OCI-LY7 (cell line): ENCODE results near the gene SMAP2. TPM values are rescaled to one million over a fixed set of nuclear protein-coding genes. Genes with fewer than 3 reads are reported as not detected.

Experiments used
- BruUV-seq: library from RNA; stranded (reverse); fragments of 400-500 nt; replicated peaks from 2 replicates; lab custom pipeline; 2021; lab: Mats Ljungman, UMichigan
- CTCF ChIA-PET: fragments of 300-600 bp; sonication (Branson Sonifier 250); formaldehyde crosslinking; loops from one replicate; lab custom pipeline; 2022; ENCODE audit warnings: antibody characterized with exemption; ENCODE audit not compliant: unreplicated experiment; lab: Charles Lee
- POLR2A ChIA-PET: fragments of 300-600 bp; sonication (Branson Sonifier 250); formaldehyde crosslinking; loops from one replicate; lab custom pipeline; 2022; ENCODE audit warnings: antibody characterized with exemption; lab: Charles Lee
- DNase-seq: peaks from one replicate; pipeline ENCODE4 v3.0.0-alpha.2; 2015; ENCODE audit warnings: low spot score
- H2AFZ ChIP-seq: fragments of 200-600 bp; sonication (generic), shearing (Covaris generic); 2 replicates; pipeline ENCODE4 v1.6.1; 2014; ENCODE audit warnings: mild to moderate bottlenecking, antibody characterized with exemption, low read length, moderate library complexity
- H3K27ac ChIP-seq: fragments of 200-600 bp; sonication (generic); 2 replicates; pipeline ENCODE4 v1.5.1; 2014; ENCODE audit warnings: mixed run types, low read depth, mild to moderate bottlenecking, moderate library complexity, low read length, inconsistent platforms; ENCODE audit not compliant: poor library complexity, severe bottlenecking
- H3K36me3 ChIP-seq: fragments of 200-600 bp; sonication (generic); 2 replicates; pipeline ENCODE4 v1.6.1; 2014; ENCODE audit warnings: mild to moderate bottlenecking, antibody characterized with exemption, low read length, moderate library complexity, mixed read lengths; ENCODE audit not compliant: insufficient read depth
- H3K4me1 ChIP-seq: fragments of 200-600 bp; sonication (generic); 2 replicates; pipeline ENCODE4 v1.5.1; 2014; ENCODE audit warnings: mild to moderate bottlenecking, low read length; ENCODE audit not compliant: insufficient read depth, poor library complexity, severe bottlenecking
- H3K4me2 ChIP-seq: fragments of 200-600 bp; sonication (generic); 2 replicates; pipeline ENCODE4 v1.6.1; 2014; ENCODE audit warnings: mild to moderate bottlenecking, low read length
- H3K4me3 ChIP-seq: fragments of 200-600 bp; sonication (generic); 2 replicates; pipeline ENCODE4 v1.5.1; 2014; ENCODE audit warnings: mild to moderate bottlenecking, low read depth, low read length; ENCODE audit not compliant: poor library complexity, severe bottlenecking
- H3K79me2 ChIP-seq: fragments of 200-600 bp; sonication (generic); 2 replicates; pipeline ENCODE4 v1.6.1; 2016; ENCODE audit warnings: low read depth, mild to moderate bottlenecking, low read length, moderate library complexity, mixed read lengths; ENCODE audit not compliant: insufficient read depth
- H3K9me2 ChIP-seq: fragments of 200-600 bp; sonication (generic); 2 replicates; pipeline ENCODE4 v1.6.1; 2016; ENCODE audit warnings: mild to moderate bottlenecking, low read length, mixed read lengths; ENCODE audit not compliant: insufficient read depth
- H3K9me3 ChIP-seq: fragments of 200-600 bp; sonication (generic); 2 replicates; pipeline ENCODE4 v1.6.1; 2014; ENCODE audit warnings: mild to moderate bottlenecking, mixed run types, low read length, mixed read lengths
- H4K20me1 ChIP-seq: fragments of 200-600 bp; sonication (generic); 2 replicates; pipeline ENCODE4 v1.6.1; 2014; ENCODE audit warnings: mild to moderate bottlenecking, antibody characterized with exemption, low read length, moderate library complexity, mixed read lengths; ENCODE audit not compliant: insufficient read depth
- EZH2phosphoT487 ChIP-seq: fragments of 200-600 bp; sonication (generic); IDR thresholded peaks from 2 replicates; pipeline ENCODE4 v1.6.1; 2018; ENCODE audit warnings: low read depth, borderline replicate concordance, mild to moderate bottlenecking, mixed run types, antibody characterized with exemption, low read length, moderate library complexity, mixed read lengths
- intact Hi-C: fragments of 100-400 bp; cut with micrococcal nuclease; formaldehyde crosslinking; loops from one replicate; pipeline ENCODE4 v1.10.0; 2022; ENCODE audit not compliant: unreplicated experiment
- total RNA-seq, 2 experiments: library from RNA; depleted of rRNA in 1 of 2; stranded (reverse); fragments of >200 nt in 1 of 2; shearing (Covaris generic) in 1 of 2; gene quantifications; 2 replicates each; pipeline ENCODE4 v1.2.3, GENCODE V29; 2014 to 2022
- TF ChIP-seq, protein P1 (sequence below): fragments of 200-600 bp; sonication (generic); conservative IDR thresholded peaks from 2 replicates; pipeline ENCODE4 v1.5.1; 2014; ENCODE audit warnings: mild to moderate bottlenecking, antibody characterized with exemption, low read length, moderate library complexity, mixed read lengths

Gene SMAP2
- total RNA-seq, 2 experiments from 2014 or later, result 50.3 to 105 TPM

DNA sequence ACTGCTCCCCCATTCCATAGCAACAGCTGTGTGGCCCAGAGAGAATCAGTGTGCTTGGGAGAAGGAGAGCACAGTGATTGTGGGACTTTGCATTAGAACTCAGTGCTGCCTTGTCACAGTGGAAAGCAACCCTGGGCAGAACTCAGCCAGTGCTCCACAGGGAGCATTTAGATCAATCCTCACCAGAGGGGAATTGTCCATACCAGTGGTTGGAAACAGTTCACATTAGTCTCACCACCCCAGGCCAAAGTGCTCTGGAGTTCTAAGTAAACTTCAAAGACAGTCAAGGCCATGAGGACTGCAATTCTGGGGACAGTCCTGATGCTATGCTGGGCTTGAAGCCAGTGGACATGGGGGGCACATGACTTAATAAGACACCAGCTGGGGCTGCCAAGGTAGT lies 12.9 kb upstream of the SMAP2 start:
- no peak for DNase-seq
- ChIA-PET CTCF (no interaction called here), POLR2A (no interaction called here)
- BruUV-seq, result no TSS peak
- H3K79me2 ChIP-seq, result no peaks in the 10 kb centered on the region
- H3K9me2 ChIP-seq, result no peaks in the 10 kb centered on the region
- H3K4me2 ChIP-seq, result no peak overlapping the region
- no peak overlapping the region for H3K27ac ChIP-seq
- no peaks in the 10 kb centered on the region for H3K36me3 ChIP-seq
- peaks cover 13% of the 10 kb centered on the region for H3K4me1 ChIP-seq
- H3K9me3 ChIP-seq, result peaks cover 13% of the 10 kb centered on the region
- TF ChIP-seq, protein P1, sequence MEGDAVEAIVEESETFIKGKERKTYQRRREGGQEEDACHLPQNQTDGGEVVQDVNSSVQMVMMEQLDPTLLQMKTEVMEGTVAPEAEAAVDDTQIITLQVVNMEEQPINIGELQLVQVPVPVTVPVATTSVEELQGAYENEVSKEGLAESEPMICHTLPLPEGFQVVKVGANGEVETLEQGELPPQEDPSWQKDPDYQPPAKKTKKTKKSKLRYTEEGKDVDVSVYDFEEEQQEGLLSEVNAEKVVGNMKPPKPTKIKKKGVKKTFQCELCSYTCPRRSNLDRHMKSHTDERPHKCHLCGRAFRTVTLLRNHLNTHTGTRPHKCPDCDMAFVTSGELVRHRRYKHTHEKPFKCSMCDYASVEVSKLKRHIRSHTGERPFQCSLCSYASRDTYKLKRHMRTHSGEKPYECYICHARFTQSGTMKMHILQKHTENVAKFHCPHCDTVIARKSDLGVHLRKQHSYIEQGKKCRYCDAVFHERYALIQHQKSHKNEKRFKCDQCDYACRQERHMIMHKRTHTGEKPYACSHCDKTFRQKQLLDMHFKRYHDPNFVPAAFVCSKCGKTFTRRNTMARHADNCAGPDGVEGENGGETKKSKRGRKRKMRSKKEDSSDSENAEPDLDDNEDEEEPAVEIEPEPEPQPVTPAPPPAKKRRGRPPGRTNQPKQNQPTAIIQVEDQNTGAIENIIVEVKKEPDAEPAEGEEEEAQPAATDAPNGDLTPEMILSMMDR, result no peak
- no peak for TF ChIP-seq EZH2phosphoT487
- H4K20me1 ChIP-seq, result no peaks in the 10 kb centered on the region
- H3K4me3 ChIP-seq, result no peak overlapping the region
- no peak overlapping the region for H2AFZ ChIP-seq
- intact Hi-C loops, result no loop called here

DNA sequence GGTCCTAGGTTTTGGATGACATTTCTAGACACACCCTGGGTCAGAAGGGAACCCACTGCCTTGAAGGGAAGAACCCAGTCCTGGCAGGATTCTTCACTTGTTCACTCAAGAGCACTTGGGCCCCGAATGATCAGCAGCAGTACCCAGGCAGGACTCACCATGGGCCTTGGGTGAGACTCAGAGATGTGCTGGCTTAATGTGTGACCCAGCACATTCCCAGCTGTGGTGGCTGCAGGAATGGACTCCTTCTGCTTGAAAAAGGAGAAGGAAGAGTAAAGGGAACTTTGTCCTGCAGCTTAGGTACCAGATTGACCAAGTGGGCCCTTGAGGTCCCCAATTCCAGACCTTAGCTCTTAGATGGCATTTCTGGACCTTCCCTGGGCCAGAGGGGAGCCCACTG lies 12.3 kb upstream of the SMAP2 start:
- H3K79me2 ChIP-seq, result no peaks in the 10 kb centered on the region
- BruUV-seq, result no TSS peak
- no peaks in the 10 kb centered on the region for H3K36me3 ChIP-seq
- no peak for TF ChIP-seq EZH2phosphoT487
- TF ChIP-seq, protein P1, result no peak
- H3K4me1 ChIP-seq, result peaks cover 13% of the 10 kb centered on the region
- intact Hi-C loops, result no loop called here
- DNase-seq, result no peak
- H3K9me3 ChIP-seq, result peaks cover 13% of the 10 kb centered on the region
- no peaks in the 10 kb centered on the region for H4K20me1 ChIP-seq
- no peak overlapping the region for H3K4me2 ChIP-seq
- ChIA-PET POLR2A (interaction anchor here (0.6 kb wide), 1 partner anchor 73 kb away, joined by 5 read pairs; no protein-coding TSS in a partner anchor), CTCF (no interaction called here)
- H3K9me2 ChIP-seq, result no peaks in the 10 kb centered on the region
- no peak overlapping the region for H3K4me3 ChIP-seq
- no peak overlapping the region for H3K27ac ChIP-seq
- no peak overlapping the region for H2AFZ ChIP-seq

DNA sequence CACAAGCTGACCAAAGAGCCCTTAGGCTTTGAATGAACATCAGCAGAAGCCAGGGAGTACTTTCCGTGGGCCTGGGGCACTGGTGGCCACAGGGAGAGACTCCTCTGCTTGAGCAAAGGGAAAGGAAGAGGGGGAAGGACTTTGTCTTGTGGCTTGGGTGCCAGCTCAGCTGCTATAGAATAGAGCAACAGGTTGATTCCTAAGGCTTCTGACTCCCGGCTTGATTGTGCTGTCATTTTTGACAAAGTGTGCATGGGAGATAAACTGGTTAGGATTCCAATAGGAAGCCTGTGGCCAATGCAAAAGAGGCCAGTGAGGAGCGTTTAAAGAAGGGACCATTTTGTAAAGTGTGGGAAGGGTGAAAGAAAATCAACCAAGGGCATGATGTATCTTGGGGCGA lies 11.9 kb upstream of the SMAP2 start:
- no peak for TF ChIP-seq EZH2phosphoT487
- TF ChIP-seq, protein P1, result no peak
- no peaks in the 10 kb centered on the region for H3K36me3 ChIP-seq
- no peaks in the 10 kb centered on the region for H4K20me1 ChIP-seq
- H2AFZ ChIP-seq, result no peak overlapping the region
- peaks cover 13% of the 10 kb centered on the region for H3K9me3 ChIP-seq
- H3K4me3 ChIP-seq, result no peak overlapping the region
- DNase-seq, result no peak
- H3K4me2 ChIP-seq, result no peak overlapping the region
- POLR2A ChIA-PET, result no interaction called here
- intact Hi-C loops, result no loop called here
- CTCF ChIA-PET, result no interaction called here
- H3K4me1 ChIP-seq, result peaks cover 13% of the 10 kb centered on the region
- H3K27ac ChIP-seq, result no peak overlapping the region
- BruUV-seq, result no TSS peak
- H3K79me2 ChIP-seq, result no peaks in the 10 kb centered on the region
- H3K9me2 ChIP-seq, result no peaks in the 10 kb centered on the region
